ENCODE results near the gene ACSS1.

The ACSS1 gene

DNA sequence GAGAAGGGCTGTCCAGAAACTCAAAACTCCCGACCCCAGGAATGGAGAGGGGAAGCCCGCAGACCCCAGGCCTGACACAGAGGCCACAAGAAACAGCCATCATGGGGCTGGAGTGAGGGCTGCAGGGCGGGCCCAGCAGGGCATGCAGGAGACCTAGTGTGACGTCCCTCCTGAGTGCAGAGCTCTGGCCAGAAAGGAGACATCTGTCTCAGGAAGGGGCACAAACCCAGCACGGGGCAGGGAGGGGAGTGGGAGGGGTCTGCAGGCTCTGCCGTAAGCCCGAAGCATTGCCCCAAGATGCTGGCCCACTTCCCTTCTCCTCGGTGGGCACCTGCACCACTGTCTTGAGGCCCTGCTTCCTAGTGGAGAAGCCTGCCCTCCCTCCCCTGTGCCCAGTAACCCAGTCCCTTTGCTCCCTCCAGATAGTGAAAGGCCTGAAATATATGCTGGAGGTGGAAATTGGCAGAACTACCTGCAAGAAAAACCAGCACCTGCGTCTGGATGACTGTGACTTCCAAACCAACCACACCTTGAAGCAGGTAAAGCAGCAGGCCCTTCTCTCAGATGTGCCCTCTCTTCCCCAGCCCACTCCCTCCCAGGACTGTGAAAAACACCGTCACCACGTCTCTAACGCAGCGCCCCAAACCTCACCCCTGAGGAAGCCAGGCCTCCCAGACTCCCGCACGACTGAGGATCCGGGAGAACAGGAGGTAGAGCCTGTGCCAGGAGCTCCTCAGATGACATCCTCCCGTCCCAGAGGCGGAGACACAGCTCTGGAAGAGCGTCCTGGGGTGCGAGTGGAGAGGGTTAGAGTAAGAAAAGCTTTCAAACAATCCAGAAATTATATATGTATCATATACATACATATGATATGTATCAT, 99.2 kb downstream of the ACSS1 start:
- Histone ChIP-seq H3K27me3 (ENCODE audit: insufficient read depth, poor library complexity, severe bottlenecking) (no peaks in the 10 kb centered on the region), H3K36me3 (ENCODE audit: low read depth) (no peaks in the 10 kb centered on the region; the same call in 1 of the 2 replicates), H3K27ac (ENCODE audit: poor library complexity, severe bottlenecking) (no peak overlapping the region), H3K4me1 (ENCODE audit: insufficient read depth, poor library complexity, severe bottlenecking) (no peaks in the 10 kb centered on the region), H3K9me3 (ENCODE audit: severe bottlenecking) (no peaks in the 10 kb centered on the region), H3K4me3 (ENCODE audit: severe bottlenecking) (no peak overlapping the region)
- DNase-seq (ENCODE audit: low spot score) = peak; percentile 45
- ATAC-seq (ENCODE audit: low read depth) = no peak
- TF ChIP-seq, protein P1, sequence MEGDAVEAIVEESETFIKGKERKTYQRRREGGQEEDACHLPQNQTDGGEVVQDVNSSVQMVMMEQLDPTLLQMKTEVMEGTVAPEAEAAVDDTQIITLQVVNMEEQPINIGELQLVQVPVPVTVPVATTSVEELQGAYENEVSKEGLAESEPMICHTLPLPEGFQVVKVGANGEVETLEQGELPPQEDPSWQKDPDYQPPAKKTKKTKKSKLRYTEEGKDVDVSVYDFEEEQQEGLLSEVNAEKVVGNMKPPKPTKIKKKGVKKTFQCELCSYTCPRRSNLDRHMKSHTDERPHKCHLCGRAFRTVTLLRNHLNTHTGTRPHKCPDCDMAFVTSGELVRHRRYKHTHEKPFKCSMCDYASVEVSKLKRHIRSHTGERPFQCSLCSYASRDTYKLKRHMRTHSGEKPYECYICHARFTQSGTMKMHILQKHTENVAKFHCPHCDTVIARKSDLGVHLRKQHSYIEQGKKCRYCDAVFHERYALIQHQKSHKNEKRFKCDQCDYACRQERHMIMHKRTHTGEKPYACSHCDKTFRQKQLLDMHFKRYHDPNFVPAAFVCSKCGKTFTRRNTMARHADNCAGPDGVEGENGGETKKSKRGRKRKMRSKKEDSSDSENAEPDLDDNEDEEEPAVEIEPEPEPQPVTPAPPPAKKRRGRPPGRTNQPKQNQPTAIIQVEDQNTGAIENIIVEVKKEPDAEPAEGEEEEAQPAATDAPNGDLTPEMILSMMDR (IDR thresholded peaks at IDR 0.05; ENCODE audit: poor library complexity, severe bottlenecking) = no peak

DNA sequence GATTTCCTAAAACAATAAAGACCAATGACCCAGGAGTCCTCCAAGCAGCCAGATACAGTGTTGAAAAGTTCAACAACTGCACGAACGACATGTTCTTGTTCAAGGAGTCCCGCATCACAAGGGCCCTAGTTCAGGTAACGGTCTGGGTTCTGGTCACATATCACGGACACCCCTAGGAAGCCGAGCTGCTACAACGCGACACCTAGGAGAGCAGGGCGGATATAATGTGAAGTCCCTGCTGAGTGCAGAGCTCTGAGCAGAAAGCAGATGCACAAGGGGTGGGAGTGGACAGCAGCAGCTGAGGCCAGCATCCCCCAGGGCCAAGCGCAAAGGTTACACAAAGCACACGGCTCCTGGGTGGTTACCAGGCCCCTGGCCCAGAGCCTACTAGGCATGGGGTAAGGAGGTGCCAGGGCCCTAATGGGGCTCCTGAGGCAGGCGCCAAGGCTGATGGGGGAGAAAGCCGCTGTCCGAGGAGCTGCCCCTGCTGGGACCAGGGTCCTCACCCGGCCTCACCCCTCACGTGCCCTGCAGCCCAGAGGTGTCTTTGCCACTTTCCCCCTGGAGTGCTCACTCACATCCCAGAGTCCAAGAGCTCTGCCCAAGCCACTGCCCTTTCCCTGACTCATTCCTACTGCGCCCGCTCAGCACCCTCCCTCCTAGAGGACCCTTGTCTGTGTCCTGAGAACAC, 100.5 kb downstream of the ACSS1 start:
- H3K36me3 ChIP-seq (ENCODE audit: low read depth) = no peaks in the 10 kb centered on the region; the same call in 1 of the 2 replicates
- peak; percentile 38 for DNase-seq (ENCODE audit: low spot score)

More for the DNA sequence above, 100.5 kb downstream of the ACSS1 start:
- H3K4me1 ChIP-seq (ENCODE audit: insufficient read depth, poor library complexity, severe bottlenecking) = no peaks in the 10 kb centered on the region
- no peak overlapping the region for H3K4me3 ChIP-seq (ENCODE audit: severe bottlenecking)
- no peaks in the 10 kb centered on the region for H3K9me3 ChIP-seq (ENCODE audit: severe bottlenecking)
- no peak for ATAC-seq (ENCODE audit: low read depth)
- TF ChIP-seq, protein P1 (IDR thresholded peaks at IDR 0.05; ENCODE audit: poor library complexity, severe bottlenecking) = no peak
- H3K27me3 ChIP-seq (ENCODE audit: insufficient read depth, poor library complexity, severe bottlenecking) = no peaks in the 10 kb centered on the region
- no peak overlapping the region for H3K27ac ChIP-seq (ENCODE audit: poor library complexity, severe bottlenecking)
